HG03442 (cell line): ENCODE data around the gene MYADML2.

Experiments
- ATAC-seq: cut with Tn5 transposase; IDR thresholded peaks from one replicate; pipeline ENCODE4 v1.9.1; 2021; ENCODE audit warnings: mild to moderate bottlenecking, moderate library complexity; ENCODE audit not compliant: unreplicated experiment

The MYADML2 gene

DNA sequence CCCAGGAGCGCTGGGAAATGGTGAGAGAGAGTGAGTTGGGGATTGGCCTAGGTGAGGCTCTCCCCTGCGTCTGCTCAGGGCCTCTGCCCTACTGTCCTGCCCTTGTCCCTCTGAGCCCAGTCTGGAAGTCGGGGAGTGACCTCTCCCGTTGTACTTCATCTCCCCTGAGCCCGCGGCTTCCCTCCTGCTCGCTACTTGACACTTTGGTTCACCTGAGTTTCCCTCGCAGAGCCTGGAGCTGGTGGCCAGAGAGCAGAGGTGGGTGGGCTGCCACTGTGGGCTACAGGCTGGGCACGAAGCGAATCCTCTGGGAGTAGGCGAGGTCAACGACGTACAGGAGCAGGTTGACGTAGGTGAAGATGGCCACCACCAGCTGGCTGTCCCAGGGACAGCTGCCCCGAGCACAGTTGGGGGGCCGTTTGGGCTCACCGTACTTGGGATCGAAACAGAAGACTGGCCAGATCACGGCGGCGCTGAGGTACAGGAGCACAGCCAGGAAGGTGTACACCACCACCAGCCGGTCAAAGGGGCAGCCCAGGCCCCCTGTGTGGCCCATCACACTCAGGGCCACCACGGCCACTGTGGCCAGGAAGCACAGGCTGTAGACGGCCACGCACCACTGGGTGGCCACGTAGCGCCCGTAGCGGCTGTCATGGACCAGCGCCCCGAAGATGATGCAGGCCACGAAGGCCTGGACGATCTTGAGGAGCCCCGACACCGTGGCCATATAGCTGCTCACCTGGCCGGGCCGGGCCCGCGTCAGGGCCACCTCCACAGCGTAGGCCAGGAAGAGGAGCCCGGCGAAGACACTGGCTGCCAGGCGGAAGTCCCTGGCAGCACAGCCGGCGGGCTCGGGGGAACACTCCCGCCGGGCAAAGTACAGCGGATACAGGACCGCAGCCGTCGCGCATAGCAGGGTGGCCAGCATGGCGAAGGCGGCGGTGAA, 6.2 kb downstream of the MYADML2 start:
- ATAC-seq = no peak

DNA sequence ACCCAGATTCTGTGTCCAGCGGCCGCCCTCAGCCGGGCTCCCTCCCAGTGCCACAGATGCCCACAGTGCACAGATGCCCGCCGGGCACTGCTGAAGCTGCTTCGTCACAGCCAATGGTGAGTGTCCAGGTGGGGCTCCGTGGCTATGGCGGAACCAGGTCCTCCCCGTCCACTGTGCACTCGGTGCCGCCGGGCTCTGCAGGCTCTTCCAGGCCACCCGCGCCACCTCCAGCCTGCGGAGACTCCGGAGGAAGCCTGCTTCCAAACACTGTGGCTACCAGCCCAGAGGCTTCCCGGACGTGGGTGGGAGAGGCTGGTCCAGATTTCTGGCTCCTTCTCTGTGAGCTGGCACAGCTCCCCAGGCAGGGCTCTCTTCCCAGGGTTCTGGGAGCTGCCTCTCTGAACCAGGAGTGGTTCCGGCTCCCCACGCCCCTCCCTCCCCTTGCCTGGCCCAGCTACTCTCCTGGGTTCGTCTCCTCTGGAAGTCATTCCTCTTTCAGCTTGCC, 7.1 kb downstream of the MYADML2 start:
- ATAC-seq = no peak

DNA sequence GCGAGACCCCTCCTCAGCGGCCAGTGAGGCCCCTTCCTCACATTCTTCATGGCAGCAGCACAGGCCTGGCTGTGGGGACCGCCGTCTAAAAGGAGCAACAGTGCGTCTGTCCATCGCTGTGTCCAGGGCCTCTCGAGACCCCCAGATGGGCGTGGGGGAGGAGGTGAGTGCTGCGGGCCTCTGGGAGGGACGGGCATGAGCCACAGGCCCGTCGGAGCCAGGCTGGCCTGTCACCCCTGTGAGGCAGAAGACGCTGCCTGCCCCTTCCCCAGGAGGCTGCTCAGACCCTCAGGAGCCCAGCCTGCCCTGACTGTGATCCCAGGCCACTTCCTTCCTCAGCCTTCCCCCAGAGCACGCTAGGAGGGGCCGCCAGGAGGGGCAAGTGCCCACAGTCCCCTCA, 7.8 kb downstream of the MYADML2 start:
- ATAC-seq = no peak

DNA sequence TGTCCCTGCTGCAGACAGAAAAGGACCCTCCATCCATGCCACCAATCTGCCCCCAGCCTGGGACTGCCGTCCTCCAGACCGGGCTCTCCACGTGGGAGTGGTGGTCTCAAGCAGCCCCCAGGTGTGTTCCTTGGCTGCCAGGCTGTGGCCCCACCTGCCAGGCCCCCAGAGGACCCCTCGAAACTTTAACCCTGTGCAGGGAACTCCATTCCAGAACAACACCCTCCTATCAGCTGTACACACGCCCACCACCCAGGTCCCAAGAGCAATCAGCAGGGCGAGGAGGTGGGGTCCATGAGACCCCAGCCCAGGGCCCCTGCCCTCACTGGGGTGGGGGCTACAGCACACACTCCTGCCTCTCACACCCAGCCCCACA, 11.3 kb downstream of the MYADML2 start:
- no peak for ATAC-seq

DNA sequence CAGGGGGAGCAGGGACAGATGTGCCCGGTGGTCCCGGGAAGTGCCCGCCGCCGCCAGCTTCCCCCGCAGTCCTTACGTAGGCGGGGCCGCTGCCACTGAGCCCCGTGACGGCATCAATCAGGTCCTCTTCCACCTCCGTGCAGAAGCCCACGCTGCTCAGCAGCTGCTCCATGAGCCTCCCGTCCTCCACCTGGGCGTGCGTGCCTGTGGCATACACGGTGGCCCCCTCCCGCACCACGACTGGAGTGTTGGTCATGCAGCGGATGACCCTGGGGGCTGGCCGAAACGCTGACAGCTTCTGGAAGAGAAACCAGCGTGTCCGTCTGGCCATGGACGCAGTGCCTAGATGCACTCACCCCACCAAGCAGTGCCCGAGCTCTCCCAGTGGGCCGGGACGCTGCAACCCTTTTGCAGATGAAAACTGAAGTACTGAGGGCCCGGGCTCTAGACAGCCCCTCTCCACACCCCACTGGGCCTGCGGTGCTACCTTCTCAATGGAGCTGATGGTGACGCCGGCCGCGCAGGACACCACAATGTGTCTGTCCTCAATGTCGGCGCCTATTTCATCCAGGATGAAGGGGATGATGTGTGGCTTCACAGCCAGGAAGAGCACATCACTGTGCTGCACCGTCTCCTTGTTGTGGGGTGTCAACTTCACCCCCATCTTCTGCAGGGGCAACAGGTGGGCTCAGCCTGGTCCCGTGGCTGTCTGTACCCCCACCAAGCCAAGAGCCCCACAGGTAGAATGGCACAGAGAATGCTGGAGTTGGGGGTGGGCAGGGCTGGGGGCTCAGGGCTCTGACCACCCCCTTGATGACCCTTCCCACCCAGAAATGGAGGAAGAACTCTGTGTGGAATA, 12.0 kb downstream of the MYADML2 start:
- no peak for ATAC-seq

DNA sequence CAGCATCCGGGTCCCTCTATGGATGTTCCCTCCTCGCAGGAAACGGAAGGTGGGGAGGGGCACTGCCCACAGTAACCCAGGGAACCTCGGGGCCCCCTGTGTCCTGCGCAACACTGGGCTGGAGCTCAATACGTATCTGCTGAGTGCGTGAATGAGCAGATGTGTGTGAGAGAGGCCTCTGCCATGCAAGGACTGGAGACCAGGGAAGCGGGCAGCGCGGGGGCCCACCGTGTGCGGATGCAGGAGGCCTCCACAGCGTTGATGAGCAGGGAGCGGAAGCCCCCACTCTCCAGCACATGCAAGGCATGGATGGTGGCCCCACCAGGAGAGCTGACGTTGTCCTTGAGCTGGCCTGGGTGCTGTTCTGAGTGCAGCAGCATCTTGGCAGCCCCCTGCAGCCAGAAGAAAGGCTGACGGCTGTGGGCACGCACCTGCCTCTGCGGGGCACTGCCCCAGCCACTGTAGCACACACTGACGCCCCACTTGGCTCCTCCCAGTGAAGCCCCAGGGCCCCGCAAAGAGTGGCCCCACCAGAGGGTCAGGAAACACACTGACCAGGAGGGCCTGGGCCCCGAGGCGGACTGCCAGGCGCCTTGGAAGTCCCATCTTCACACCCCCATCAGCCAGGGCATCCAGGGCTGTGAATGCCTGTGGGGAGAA, 12.8 kb downstream of the MYADML2 start:
- ATAC-seq = no peak

DNA sequence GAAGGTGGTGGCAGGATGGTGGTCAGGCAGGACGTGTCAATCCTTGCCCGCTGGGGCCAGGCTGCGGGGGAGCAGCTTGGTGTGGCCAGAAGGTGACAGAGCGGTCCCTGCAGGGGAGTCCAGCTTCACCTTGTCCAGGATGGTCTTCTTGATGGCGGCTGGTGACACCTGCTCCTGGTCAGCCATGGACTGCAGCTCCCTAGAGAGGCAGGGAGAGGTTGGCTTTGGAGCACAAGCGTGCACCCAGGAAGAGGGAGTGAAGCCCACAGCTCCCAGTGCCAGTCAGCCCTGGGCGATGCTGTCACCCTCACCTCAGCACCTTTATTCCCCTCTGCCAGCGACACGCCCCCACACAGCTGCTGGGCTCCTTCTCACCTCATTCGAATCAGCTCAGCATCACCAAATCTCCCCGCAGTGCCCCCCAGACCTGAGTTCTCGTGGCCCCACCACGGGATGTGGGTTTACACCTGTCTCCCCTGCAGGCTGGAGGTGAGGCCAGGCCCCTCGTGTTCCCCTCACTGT, 13.8 kb downstream of the MYADML2 start:
- no peak for ATAC-seq

DNA sequence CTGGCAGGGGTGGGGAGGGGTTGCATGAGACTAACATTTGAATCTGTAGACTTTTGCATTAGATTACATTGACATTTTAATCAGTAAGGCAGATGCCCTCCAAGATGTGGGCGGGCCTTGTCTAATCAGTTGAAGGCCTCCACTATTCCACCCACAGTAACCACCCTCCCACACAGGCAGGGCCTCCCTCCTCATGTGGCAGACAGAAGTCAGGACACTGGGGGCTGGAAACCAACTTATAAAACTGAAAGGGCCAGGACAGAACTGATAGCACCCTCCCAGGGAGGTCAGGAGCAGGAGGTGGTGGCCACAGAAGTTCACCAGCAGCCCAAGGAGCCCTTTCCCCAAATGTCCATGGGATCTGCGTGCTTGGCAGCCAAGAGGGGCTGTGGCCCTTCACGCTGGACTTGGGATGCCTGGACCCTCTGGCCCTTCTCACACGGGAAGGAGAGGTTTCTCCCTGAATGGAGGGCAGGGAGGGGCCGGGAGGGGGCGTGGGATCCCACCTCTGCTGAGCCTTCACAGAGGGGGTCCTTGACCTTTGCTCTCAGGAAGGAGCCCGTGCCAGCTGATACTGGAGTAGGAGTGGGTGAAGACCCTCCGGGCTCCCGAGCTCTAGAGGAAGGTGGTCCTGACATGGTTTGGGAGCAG, 14.6 kb downstream of the MYADML2 start:
- ATAC-seq = no peak

DNA sequence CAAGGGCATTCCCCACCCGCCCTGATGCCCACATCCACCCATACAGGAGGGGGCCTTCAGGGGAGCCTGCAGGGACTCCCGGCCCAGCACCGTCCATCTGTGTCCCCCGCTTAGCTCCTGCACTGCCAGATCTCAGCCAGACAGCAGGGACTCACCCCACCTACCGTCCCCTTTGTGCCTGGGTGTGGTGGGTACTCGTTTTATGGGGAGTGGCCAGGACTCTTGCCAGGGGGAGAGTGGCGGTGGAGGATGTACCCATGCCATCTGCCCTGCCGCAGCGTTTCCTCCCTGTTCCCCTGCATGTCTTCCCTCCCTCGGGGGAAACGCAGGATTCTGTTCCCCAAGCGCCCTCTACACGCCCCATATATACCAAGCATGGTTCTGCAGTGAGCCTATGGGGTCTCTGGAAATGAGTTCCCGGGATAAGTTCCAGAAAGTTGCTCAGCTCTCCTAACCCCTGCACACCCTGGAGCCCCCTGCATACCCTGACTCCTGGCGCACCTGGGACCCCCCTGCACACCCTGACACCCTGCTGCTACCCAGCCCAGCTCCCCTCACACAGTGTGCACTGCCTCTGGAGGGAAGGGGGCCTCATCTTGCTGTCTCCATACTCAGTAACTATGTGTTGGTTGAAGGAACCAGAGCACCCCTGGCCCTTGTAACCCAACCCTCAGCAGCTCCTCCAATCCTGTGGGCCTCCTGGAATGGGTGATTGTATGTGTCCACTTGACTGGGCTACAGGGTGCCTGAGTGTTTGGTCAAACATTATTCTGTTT, 15.3 kb downstream of the MYADML2 start:
- ATAC-seq = no peak

DNA sequence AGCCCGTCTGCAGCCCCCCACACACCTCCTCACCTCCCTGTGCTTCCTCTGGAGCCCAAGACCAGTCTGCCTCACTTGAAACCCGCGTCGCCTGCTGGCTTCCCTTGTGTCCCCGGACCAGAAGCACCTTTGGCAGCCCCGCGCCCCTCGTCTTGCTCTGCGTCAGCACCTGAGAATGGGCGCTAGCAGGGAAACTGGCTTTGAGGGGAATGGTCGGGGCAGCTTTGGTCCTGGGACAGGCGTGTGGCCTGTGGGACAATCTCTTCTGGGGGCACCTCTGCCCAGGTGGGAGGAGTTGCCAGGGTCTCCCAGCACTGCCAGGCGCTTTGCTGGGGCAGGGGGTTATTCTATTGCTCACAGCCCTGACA, 15.9 kb downstream of the MYADML2 start:
- no peak for ATAC-seq

DNA sequence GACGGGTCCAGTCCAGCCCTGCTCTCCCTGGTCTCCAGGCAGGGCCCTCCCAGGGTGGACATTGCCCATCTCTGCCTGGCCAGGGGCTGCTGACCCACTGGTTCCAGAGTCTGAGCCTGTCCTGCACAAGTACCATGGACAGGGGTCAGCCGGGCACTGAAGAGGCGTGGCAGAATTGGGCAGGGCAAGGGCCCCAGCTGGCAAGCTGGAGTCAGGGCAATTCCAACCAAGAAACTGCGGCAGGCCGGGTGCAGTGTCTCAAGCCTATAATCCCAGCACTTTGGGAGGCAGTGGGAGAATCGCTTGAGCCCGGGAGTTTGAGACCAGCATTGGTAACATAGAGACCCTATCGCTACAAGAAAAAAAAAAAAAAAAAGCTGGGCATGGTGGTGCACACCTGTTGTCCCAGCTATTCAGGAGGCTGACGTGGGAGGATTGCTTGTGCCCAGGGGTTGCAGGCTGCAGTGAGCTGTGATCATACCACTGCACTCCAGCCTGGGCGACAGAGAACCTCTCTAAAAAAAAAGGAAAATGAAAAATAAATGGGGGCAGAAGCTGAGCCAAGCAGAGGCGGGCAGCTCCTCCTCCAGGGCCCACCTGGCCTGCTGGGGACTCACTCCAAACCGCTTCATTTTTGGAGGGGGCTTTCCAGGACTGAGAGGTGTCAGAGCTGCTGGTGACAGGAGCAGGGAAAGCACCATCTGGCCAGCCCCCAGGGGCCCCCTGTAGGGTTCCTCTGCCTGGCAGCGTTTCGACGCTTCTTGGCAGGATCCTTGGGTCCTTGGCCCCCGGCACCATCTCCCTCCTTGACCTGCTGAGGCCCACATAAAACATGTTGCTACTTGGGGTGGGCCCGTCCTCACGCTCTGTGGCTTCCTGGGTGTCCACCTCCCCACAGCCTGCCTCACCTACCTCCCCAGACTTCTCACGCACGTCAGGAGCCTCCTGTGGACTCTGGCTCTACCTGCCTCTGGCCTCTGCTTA, 16.6 kb downstream of the MYADML2 start:
- ATAC-seq = no peak

DNA sequence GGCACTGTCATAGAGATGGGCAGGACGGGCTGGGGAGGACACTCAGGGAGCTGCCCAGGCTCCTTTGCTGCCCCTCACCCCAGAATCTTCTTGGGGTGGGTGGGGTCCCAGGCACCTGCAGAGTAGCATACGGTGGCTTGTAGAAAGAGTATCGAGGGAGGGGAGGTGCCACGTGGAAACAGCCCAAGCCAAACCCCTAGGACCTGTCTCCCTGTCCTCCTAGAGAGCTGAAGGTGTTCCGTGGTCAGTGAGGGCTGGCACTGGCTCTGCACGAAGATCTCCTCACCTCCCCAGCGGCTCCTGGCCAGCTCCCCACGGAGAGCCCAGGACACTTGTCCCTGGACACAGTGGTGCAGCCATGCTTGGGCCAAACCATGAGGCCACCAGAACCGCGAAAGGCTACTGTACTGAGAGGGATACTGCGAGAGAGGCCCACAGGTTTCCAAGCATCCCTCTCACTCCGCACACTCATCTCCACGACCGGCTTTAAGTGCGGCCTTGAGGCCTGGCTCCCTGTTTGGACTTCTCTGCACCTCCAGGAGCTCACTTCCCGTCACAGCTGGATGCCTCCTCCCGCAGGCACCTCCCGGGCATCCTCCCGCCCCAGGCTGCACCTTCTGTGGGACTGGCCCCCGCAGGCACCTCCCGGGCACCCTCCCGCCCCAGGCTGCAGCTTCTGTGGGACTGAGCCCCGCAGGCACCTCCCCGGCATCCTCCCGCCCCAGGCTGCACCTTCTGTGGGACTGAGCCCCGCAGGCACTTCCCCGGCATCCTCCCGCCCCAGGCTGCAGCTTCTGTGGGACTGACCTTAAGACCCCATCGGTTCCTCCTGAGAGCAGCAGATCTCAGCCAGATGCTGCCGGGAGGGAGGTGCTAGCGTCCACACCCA, 17.5 kb downstream of the MYADML2 start:
- no peak for ATAC-seq

DNA sequence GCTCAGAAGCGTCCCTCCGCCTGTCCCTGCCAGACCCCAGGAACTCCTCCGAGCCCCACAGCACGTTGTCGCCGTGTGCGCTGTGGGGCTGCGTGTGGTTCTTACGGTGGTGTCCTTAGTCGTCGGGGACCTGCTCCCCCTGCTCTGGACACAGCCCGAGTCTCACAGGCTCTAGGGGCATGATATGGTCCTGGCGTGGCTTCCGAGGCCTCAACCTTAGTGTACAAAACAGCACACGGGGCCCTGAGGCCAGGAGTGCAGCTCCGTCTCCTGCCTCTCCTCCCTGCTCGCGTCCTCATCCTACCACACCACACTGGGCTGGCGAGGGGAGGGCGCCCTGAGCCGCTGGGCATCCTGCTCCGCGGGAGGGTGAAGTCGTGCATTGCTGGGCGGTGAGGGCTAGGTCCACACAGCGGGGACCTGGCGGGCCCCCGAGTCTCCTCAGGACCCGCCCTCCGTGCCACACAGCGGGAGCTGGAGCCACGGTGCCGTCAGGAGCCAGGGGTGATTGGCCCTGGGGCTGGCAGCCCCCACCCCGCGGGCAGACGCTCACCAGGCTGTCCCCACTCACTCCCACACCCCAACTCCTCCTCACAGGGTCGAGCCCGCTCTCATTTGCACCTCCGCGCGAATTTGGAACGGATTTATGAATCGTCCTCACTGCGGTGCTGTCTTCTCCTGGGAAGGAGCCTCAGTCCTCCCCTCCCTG, 18.3 kb downstream of the MYADML2 start:
- no peak for ATAC-seq

DNA sequence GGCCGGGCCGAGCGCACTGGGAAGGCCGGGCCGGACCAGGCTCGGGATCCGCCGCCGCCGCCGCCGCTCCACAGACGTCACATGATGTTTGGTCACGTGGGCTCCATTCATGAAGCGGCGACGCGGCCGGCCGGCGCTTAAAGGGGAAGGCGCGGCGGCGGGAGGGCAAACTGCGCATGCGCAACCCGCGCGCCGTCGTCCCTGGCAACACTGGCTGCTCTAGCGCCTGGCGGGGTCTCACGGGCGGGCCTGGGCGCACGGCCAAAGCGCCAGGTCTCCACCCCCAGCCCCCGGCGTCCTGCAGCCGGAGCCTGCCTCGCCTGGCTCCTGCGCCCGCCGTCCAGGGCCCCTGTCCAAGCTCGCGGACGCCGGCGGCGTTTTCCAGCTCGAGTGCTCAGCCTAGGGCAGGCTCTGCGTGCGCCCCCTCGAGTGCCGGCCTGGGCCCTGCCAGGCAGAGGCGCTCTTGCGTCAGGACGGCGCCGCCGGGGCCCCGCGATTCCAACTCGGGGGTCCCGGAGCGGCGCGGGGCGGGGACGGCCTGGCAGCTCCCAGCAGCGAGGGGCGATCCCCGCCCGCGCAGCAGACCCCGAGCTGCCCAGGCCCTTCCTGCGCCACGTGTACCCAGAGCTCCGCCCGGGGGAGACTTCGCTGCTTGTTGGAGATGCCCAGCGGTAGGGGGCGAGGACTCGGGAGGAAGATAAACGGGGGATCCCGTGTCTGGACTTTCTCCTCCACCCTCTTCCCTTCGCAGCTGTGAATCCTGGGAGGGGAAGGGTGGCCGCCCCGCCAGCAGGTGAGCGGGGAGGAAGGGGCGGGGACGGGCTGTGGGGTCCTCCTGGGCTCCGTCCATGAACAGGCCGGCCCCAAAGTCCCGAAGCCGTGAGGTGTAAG, 19.1 kb downstream of the MYADML2 start, which contains the start of gene MAFG:
TSS of gene MAFG (minus strand) at position 83 of the 891 bp plus-strand sequence. CDS start 4,550 bp downstream, outside the sequence.
- ATAC-seq = peak; percentile 59

DNA sequence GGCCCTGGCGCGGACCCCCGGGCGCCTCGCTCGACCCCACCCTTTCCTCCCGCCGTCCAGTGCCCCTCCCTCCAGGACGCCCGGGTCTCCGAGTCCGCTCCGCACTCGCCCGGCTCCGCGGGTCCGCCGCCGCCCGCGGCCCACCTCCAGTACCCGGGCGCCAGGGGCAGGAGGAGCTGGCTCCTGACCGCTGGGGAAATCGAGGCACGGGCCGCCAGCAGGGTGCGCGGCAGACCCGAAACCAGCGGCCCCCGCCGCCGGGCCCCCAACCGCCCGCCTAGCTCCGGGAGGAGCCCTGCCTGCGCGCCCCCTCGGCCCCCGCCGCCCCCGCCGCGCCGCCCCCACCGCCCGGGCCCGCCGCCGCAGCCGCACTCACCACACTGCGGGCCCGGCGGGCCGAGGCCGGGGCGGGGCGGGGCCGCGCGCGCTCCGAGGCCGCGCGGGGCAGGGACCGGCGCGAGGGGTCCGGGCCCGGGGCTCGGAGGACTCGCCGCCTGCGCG, 19.8 kb downstream of the MYADML2 start:
- peak; percentile 17 for ATAC-seq
